ENCODE measurements around the gene SLC25A24. TPM values are rescaled to one million over a fixed set of nuclear protein-coding genes. Genes with fewer than 3 reads are reported as not detected.
"Not testable (repeated sequence)": the region's sequence is repeated elsewhere in the genome, so short reads cannot be mapped to it uniquely, and the experiment has no call there.

SLC25A24 gene
- total and polyA plus RNA-seq, 10 of the 15 experiments (the other 5 are each of a cell fraction or from before 2014, with no cell fraction given), result 4.0 to 20.6 (median 14.2) TPM

- H4K20me1 ChIP-seq (ENCODE audit: control insufficient read depth, insufficient read depth); DNase-seq (ENCODE audit: low read depth, low spot score); H3K36me3 ChIP-seq (ENCODE audit: control insufficient read depth in 2 of 2, insufficient read depth in 2 of 2, low read length in 1 of 2); intact Hi-C loops (cut with micrococcal nuclease; ENCODE audit: unreplicated experiment); POLR2A ChIA-PET; H2AFZ ChIP-seq (ENCODE audit: control insufficient read depth, low read depth, low read length); H3K27ac ChIP-seq (ENCODE audit: control insufficient read depth, insufficient read depth); in situ Hi-C loops (cut with MboI); H3K79me2 ChIP-seq (ENCODE audit: control insufficient read depth, insufficient read depth, low read length); H3K9ac ChIP-seq (ENCODE audit: control insufficient read depth, insufficient read depth, low read length); H3K4me2 ChIP-seq (ENCODE audit: control insufficient read depth, insufficient read depth); H3K9me3 ChIP-seq (replicated peaks; ENCODE audit: control insufficient read depth, insufficient read depth, low read length); BruUV-seq (replicated peaks); H3K4me1 ChIP-seq (ENCODE audit: control insufficient read depth, insufficient read depth, low read length); H3K27me3 ChIP-seq (replicated peaks in 1 of 2; ENCODE audit: control insufficient read depth in 2 of 2, insufficient read depth in 2 of 2, low read length in 1 of 2); H3K4me3 ChIP-seq: not testable (repeated sequence)
- WGBS (ENCODE audit: insufficient coverage, insufficient replicate concordance, low lambda C conversion rate, missing lambda C conversion rate), result 5% methylated on average over 3 of the region's 5 CpGs
- peak; percentile 69 for ATAC-seq
- ChIA-PET CTCF (interaction anchor here (0.6 to 1.3 kb wide), 3 partner anchors 14 to 345 kb away, joined by 3 read pairs; partner anchors contain the start of gene EEIG2), SMC1A (ENCODE audit: uncharacterized antibody, unreplicated experiment) (interaction anchor here (0.9 kb wide), 2 partner anchors 346 to 429 kb away, joined by 3 read pairs; no protein-coding TSS in a partner anchor), RAD21 (ENCODE audit: unreplicated experiment) (interaction anchor here (0.9 kb wide), 1 partner anchor 346 kb away, joined by 3 read pairs; no protein-coding TSS in a partner anchor)
- FAIRE-seq, result peak; percentile 62
- TF ChIP-seq ZNF384 (IDR thresholded peaks at IDR 0.05; ENCODE audit: borderline replicate concordance, low read depth, low read length), result peak; percentile 87
- peak; percentile 84 for TF ChIP-seq ZBTB40 (IDR thresholded peaks at IDR 0.05; ENCODE audit: borderline replicate concordance)
- peak; percentile 55 for TF ChIP-seq RAD21 (IDR thresholded peaks at IDR 0.05; ENCODE audit: insufficient read depth, low read depth, low read length)
- TF ChIP-seq CTCF (IDR thresholded peaks at IDR 0.05 in 2 of 3, conservative IDR thresholded peaks at IDR 0.05 in 1 of 3; ENCODE audit: control insufficient read depth in 2 of 3, extremely low read depth in 1 of 3, insufficient read depth in 1 of 3, low read depth in 3 of 3, low read length in 3 of 3), result peak; percentile 29 to 49 (median 36); a peak in 5 of 6 replicates
- peak; percentile 36; the same call in 1 of the 2 replicates for TF ChIP-seq SMC3 (IDR thresholded peaks at IDR 0.05; ENCODE audit: borderline replicate concordance, low read length)
Observed at GRCh38 chr1:108214641-108215465, 14.7 kb upstream of the SLC25A24 start.
